Ammon's horn (tissue), 1 donor: ENCODE data around the gene MED7.

Experiments
- DNase-seq: peaks from one replicate; pipeline ENCODE4 v3.0.0-alpha.2; 2016; ENCODE audit warnings: low spot score

Gene MED7

DNA sequence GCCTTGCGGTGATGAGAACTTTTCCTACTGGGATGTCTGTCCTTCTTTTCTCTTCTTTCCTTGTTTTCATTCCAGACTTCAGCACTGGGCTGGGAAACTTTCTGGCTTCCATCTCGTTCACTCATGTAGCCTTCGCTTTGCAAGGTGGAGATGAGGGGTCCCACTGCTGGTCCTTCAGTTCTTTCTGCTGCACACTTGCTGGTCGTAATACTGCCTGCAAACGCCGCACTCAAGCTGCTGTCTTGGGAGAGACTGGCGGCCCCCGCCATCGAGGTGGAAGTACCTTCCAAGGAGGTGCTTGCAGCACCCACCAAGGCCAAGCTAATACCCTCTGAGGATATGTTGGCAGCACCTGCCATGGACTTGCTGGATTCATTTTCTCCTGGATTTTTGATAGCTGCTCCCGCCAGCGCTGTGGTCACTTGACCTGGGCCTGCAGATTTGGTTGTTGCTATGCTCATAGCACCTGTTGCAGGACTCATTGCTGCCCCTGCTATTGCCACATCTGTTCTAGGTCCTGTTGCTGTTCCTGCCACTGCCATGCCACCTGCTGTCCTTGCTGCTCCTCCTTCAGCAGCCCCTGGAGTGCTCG lies 20.4 kb upstream of the MED7 start:
- no peak for DNase-seq

DNA sequence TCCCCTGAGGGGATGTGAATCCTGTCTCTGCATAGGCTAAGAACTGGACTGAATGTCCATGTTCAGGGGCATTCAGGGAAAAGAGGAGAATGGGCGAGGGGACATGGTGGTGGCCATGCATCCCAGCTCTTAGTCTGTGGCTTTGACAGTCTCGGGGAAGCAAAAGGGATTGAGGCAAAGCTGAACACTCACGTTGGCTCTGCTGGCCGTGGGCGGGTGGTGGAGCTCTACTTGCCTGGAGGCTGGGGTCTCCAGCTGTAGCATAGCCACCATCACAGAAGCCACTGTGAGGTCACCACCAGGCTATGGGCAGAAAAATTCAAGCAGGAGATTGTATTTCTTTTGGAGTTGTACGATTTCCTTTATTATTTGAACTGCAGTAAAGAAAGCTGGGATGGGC lies 19.3 kb upstream of the MED7 start:
- no peak for DNase-seq

DNA sequence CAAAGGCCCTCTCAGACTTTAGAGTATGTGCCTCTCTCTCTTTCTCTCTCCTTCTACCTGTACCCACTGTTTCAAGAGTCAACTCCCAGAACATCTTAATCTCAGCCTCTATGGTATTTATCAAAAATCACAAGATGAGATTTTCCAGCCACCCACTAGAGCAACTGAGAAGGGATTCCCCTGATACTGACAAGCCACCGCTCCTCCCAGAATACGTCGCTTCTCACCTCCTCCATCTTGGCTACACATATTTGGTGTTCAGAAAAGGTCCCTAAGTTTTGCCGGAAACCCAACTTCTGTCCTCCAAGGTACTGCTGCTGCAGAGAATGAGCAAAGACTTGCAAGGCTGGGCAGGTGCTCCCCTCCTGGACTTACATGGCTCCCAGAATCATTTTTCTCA lies 17.3 kb upstream of the MED7 start:
- DNase-seq: no peak

DNA sequence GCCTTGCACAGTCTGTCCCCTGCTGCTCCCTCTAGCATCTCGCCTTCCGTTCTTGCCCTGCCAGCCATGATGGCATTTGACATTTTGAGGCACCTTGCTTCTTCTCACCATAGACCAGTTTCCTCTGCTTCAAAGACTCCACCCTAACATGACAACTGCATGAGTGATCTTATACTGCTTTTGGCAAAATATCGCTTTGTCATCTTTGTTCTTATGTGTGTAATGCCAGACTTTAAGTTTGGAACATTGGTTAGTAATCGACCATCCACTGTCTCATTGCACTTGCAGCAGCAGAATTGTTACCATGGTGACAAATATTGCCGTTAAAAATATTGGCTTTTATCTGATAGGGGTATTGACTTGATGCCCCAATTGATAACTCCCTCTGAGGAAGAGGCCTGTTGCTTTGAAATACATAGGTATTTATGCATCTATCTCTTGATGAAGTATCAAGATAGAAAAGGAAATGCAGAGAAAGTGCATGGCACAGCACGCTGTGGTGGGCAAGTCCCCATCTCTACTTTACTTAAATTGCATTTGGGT lies 16.6 kb upstream of the MED7 start:
- DNase-seq: no peak

GRCh38 chr5:157157293-157157891 lies 14.7 kb upstream of the MED7 start:
- DNase-seq: no peak

DNA sequence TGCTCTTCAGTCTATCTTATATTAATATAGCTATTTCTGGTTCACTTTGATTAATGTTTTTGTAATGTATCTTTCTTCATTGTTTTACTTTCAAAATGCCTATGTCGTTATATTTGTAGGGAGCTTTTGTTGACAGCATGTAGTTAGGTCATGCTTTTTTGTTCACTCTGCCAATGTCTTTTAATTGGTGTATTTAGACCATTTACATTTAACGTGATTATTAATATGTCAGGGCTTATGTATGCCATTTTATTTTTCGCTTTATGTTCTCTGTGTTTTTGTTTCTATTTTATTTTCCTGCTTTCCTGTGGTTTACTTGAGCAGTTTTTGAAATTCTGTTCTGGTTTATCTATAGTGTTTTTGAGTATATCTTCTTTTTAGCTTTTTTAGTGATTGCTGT lies 12.6 kb upstream of the MED7 start:
- no peak for DNase-seq

GRCh38 chr5:157150995-157151394 lies 8.3 kb upstream of the MED7 start:
- DNase-seq: no peak

GRCh38 chr5:157148734-157149615 lies 6.3 kb upstream of the MED7 start:
- peak; percentile 83 for DNase-seq

DNA sequence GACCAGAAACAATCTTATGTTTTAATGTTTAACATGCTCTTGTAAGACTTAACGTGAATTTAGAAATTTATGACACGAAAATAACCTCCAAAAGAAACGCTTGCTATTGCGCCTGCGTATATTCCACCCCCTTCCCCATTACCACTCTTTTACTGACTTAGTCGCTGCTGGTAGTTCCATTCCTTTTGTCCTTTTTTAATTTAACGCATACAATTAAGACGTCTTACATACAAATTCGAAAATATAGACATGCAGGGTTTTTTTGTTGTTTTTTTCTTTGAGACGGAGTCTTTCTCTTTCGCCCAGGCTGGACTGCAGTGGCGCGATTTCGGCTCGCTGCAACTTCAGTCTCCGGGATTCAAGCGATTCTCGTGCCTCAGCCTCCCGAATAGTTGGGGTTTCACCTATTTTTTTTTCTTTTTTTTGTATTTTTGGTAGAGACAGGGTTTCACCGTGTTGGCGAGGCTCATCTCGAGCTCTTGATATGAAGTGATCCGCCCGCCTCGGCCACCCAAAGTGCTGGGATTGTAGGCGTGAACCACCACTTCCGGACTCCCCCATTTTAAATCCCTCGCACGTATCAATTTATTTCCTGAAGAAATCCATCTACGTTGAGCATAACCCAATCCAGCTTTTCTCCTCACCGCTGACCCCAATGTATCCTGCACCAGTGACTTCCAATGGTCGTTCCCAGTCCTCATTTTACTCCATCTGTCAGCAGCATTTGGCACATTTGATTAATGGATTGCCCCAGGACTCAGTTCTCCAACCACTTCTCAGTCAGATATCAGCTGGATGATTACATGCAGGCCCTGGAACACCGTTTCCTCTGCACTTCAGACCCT lies 684 bp upstream of the MED7 start:
- peak; percentile 78 for DNase-seq

GRCh38 chr5:157137691-157138090 lies 5.0 kb downstream of the MED7 start:
- no peak for DNase-seq

- no peak for DNase-seq
Observed at GRCh38 chr5:157132281-157132612, 10.4 kb downstream of the MED7 start.

DNA sequence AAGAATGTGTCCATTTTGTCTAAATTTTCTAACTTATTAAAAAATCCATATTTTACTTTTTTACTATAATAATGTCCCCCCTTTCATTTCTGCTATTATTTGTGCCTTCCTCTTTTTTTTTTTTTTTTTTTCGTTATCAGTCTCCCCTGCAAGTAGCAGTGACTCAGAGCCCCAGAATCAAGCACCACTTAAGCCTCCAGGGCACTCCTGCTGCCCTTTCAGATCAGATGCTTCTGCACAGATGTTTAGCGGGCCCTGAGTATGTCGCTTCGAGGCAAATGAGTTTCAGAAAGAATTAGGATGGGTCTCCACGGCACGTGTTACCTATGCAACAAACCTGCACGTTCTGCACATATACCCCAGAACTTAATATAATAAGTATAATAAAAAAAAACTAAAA lies 11.7 kb downstream of the MED7 start:
- no peak for DNase-seq

GRCh38 chr5:157121709-157122108 lies 21.0 kb downstream of the MED7 start:
- DNase-seq: no peak

DNA sequence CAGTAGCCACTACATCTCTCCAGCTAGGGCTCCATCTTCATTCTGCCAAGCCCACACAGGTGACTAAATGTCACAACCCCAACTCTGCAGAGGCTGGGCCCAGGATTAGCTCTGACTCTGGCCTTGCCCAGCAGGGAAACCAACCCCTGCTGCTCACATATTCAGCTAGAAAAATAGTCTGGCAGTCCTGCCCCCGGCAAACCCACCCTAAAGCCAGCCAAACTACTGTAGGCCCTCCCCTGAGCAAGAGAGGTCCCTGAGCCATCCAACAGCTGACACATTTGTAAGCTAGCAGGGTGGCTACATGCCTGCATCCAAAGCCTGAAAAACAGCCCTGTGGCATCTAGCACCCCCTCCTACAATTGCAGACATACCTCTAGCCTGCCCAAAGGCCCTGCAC lies 22.6 kb downstream of the MED7 start:
- no peak for DNase-seq

- DNase-seq: no peak
Observed at GRCh38 chr5:157116483-157116954, 26.1 kb downstream of the MED7 start.

- no peak for DNase-seq
Observed at GRCh38 chr5:157115502-157115901, 27.2 kb downstream of the MED7 start.

DNA sequence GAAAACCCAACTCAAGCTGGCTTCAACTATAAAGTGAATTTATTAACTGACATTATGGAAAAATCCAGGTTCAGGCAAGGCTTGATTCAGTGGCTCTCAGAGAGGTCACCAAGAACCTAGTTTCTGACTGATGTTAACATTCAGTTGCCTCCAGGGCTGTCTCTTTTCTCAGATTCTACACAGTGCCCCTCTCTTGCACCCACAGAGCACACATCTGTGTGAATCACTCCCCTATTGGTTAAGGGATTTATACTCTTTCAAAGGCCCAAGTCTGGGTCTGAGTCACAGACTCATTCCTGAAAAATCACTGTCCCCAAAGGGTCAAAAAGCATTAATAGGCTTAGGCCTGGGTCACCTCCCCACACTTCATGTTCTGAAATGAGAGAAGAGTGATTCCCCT lies 27.7 kb downstream of the MED7 start:
- DNase-seq: no peak

DNA sequence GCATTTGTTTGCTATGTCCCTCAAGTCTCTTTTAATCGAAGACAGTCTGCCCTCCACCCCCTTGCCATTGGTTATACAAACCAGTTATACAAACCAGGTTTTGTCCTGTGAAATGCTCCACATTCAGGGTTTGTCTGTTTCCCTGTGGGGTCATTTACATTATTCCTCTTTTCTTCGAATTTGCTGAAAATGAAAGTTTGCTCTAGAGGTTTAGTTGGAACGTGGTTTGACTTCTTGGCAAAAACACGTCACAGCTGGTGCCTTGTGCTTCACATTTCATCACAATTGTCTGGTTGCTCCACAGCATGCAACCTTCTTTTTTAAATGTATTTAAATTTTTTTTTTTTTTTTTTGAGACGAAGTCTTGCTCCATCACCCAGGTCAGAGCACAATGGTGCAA lies 29.7 kb downstream of the MED7 start:
- no peak for DNase-seq

GRCh38 chr5:157109744-157110143 lies 32.9 kb downstream of the MED7 start:
- DNase-seq: no peak

GRCh38 chr5:157108976-157109375 lies 33.7 kb downstream of the MED7 start, which contains the start of gene HAVCR2:
Gene HAVCR2, minus strand, starts transcription at chr5:157109044. Its CDS starts 61 bp downstream, at chr5:157108983.
- peak; percentile 72 for DNase-seq

GRCh38 chr5:157107508-157107907 lies 35.2 kb downstream of the MED7 start:
- no peak for DNase-seq
